ENCODE measurements around the gene ZNF524.

ZNF524 gene

GRCh38 chr19:55599842-55600661 is at the start of gene ZNF524:
ZNF524 (plus strand) TSS chr19:55600288; CDS start chr19:55602113, 1,825 bp downstream.
- Histone ChIP-seq H3K27me3 (ENCODE audit: control insufficient read depth, low read length) (no peaks in the 10 kb centered on the region), H3K79me2 (ENCODE audit: control insufficient read depth, low read length) (peaks cover 9% of the 10 kb centered on the region), H3F3A (ENCODE audit: control insufficient read depth, insufficient read depth) (peaks cover 18% of the 10 kb centered on the region), H3K9me3 (ENCODE audit: control insufficient read depth, insufficient read depth, low read length) (no peaks in the 10 kb centered on the region), H3K36me3 (ENCODE audit: control insufficient read depth, low read length) (peaks cover 29% of the 10 kb centered on the region), H3K27ac (ENCODE audit: low read depth, low read length) (peak within 1 kb of the TSS; percentile 88), H3K4me1 (ENCODE audit: control insufficient read depth, low read length) (peaks cover 39% of the 10 kb centered on the region), H3K4me2 (ENCODE audit: low read length) (peak within 1 kb of the TSS; percentile 84), H3K9me2 (replicated peaks; ENCODE audit: control insufficient read depth, low read length) (no peaks in the 10 kb centered on the region), H3K4me3 (ENCODE audit: low read length) (peak within 1 kb of the TSS; percentile 84), H4K20me1 (ENCODE audit: control insufficient read depth, insufficient read depth, low read depth, low read length) (no peaks in the 10 kb centered on the region)
- TF ChIP-seq CTCF (IDR thresholded peaks at IDR 0.05; ENCODE audit: low read depth, low read length, poor library complexity, severe bottlenecking) (no peak), EZH2phosphoT487 (IDR thresholded peaks at IDR 0.05; ENCODE audit: borderline replicate concordance, low read length) (no peak)

- Histone ChIP-seq H3K9me3 (ENCODE audit: control insufficient read depth, insufficient read depth, low read length) (no peaks in the 10 kb centered on the region), H3K36me3 (ENCODE audit: control insufficient read depth, low read length) (no peaks in the 10 kb centered on the region), H4K20me1 (ENCODE audit: control insufficient read depth, insufficient read depth, low read depth, low read length) (no peaks in the 10 kb centered on the region), H3K4me2 (ENCODE audit: low read length) (peak overlapping the region; percentile 58), H3K27me3 (ENCODE audit: control insufficient read depth, low read length) (peaks cover 7% of the 10 kb centered on the region), H3K79me2 (ENCODE audit: control insufficient read depth, low read length) (no peaks in the 10 kb centered on the region), H3K27ac (ENCODE audit: low read depth, low read length) (no peak overlapping the region), H3K4me3 (ENCODE audit: low read length) (peak overlapping the region; percentile 45), H3F3A (ENCODE audit: control insufficient read depth, insufficient read depth) (no peaks in the 10 kb centered on the region), H3K9me2 (replicated peaks; ENCODE audit: control insufficient read depth, low read length) (no peaks in the 10 kb centered on the region), H3K4me1 (ENCODE audit: control insufficient read depth, low read length) (peaks cover 11% of the 10 kb centered on the region)
- TF ChIP-seq CTCF (IDR thresholded peaks at IDR 0.05; ENCODE audit: low read depth, low read length, poor library complexity, severe bottlenecking) (no peak), EZH2phosphoT487 (IDR thresholded peaks at IDR 0.05; ENCODE audit: borderline replicate concordance, low read length) (no peak)
Observed at GRCh38 chr19:55550321-55550650, 49.8 kb upstream of the ZNF524 start.

GRCh38 chr19:55552206-55552605 is 47.9 kb upstream of the ZNF524 start:
- peaks cover 7% of the 10 kb centered on the region for H3K27me3 ChIP-seq (ENCODE audit: control insufficient read depth, low read length)
- H3K4me1 ChIP-seq (ENCODE audit: control insufficient read depth, low read length) = peaks cover 11% of the 10 kb centered on the region
- no peaks in the 10 kb centered on the region for H3F3A ChIP-seq (ENCODE audit: control insufficient read depth, insufficient read depth)
- no peaks in the 10 kb centered on the region for H3K36me3 ChIP-seq (ENCODE audit: control insufficient read depth, low read length)
- H3K9me2 ChIP-seq (replicated peaks; ENCODE audit: control insufficient read depth, low read length) = no peaks in the 10 kb centered on the region
- H3K27ac ChIP-seq (ENCODE audit: low read depth, low read length) = no peak overlapping the region
- H3K4me3 ChIP-seq (ENCODE audit: low read length) = no peak overlapping the region
- no peaks in the 10 kb centered on the region for H4K20me1 ChIP-seq (ENCODE audit: control insufficient read depth, insufficient read depth, low read depth, low read length)
- no peaks in the 10 kb centered on the region for H3K9me3 ChIP-seq (ENCODE audit: control insufficient read depth, insufficient read depth, low read length)
- H3K79me2 ChIP-seq (ENCODE audit: control insufficient read depth, low read length) = no peaks in the 10 kb centered on the region
- TF ChIP-seq EZH2phosphoT487 (IDR thresholded peaks at IDR 0.05; ENCODE audit: borderline replicate concordance, low read length) = no peak
- TF ChIP-seq CTCF (IDR thresholded peaks at IDR 0.05; ENCODE audit: low read depth, low read length, poor library complexity, severe bottlenecking) = no peak
- H3K4me2 ChIP-seq (ENCODE audit: low read length) = no peak overlapping the region
